ENCODE results near the gene SNCB.
A peak's percentile ranks its signal among the peaks of the same experiment; 100 is the strongest.

SNCB gene

DNA sequence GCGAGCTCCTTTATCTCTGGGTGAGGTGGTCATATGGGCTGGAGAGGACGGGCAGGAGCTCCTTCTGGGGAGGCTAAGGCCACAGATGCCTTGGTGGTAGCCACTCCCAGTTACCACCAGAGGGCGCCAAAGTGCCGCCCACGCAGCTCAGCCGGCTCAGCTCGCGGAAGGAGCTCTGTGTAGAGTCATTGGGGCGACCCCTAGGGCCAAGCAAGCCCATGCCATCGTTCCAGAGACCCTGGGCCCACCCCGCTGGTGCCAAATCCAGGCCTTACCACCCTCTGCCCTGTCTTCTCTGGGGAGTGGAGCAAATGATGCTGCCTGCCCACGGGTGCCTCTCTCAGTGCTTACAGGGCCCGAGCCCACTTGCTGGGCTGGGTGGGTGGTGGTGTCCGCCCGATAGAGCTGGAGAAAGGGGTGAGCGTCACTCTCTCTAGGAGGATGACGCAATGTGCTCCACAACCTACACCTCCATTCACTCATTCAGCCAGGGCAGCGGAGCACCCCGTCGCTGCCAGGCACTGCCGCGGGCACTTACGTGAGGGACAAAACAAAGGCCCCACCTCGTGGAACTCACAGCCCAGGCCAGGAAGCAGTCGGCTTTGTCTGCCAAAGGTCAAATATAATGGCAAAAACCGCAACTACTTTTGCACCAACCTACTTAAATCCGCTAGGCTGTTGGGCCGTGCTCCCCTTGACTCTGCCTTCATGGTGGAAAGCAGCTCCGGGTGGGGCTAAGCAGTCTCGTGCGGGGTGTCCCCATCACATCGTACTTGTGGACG is 30.7 kb upstream of the SNCB start:
- DNase-seq (ENCODE audit: low read depth) = peak; percentile 77

DNA sequence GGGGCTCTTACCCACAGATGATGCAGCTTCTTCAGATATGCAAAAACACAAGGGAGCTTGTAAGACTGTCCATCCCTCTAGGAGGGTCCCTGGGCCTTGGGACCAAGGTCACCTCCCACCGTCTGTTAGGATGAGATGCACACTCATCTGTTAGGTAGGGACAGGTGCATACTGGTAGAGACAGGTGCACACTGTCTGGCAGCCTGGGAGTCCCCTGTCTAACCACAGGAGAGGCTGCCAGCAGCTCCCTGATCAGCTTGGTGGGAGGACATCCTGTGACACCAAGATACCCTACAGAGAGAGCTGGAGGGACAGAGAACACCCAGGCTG is 30.2 kb upstream of the SNCB start:
- DNase-seq (ENCODE audit: low read depth) = no peak

DNA sequence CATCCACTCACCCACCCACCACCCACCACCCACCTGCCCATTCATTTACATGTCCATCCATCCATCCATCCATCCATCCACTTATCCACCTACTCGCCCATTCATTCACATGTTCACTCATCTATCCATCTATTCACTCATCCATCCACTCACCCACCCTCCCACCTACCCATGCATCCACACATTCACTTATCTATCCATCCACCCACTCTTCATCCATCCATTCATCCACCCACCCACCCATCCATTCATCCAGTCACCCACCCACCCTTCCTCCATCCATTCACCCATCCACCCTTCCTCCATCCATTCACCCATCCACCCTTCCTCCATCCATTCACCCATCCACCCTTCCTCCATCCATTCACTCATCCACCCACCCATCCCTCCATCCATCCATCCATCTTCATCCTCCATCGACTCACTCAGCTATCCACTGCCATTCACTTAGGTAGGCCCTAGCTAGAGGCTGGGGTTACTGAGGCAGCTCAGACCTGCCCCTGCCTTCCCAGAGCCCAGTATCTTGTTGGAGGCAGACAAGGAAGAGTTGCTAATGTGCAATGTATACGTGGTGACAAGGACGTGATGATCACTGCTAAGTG is 29.6 kb upstream of the SNCB start:
- DNase-seq (ENCODE audit: low read depth) = no peak

DNA sequence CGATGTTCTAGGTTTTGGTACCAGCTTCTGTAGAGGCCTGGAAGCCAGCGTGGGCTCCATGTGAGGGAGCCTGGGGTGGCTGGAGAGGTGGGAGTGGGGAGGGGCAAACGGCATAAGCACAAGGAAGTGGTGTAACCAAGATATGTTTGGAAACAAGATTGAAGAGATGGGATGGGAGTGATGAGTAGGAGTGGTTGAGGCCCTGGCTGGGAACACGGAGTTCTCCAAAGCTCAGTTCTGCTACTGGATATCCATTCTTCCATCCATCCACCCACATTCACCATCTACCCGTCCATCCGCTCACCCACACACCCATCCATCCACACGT is 29.1 kb upstream of the SNCB start:
- DNase-seq (ENCODE audit: low read depth) = no peak

DNA sequence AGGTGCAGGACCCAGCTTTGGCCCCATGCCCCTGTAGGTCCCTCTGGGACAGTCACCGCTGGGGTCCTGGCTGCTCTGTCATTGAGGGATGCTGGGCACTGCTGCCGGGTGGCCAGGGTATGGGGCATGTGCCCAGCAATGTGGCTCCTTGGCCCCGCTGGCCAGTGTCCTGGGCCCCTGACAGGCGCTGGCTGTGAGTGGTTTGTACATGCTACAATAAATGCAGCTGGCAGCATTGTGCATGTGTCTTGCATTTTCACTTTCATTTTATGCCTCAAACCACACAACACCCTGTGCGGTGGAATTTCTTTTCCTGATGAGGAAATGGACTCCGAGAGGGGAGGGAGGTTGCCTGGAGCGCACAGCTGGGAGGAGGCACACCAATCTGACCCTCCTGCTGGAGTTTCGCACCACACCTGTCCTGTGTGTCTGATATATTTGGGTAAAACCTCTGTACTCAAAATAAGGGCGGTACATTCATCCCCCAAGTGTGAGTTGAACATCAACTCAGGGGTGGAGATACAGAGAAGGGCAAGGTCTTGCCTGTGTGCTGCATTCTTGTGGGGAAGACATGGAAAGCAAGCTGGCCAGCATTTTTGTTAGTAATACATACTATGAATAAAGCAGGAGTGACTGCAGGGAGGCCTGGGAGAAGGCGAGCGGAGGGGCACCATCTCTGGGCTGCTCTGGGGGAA is 28.6 kb upstream of the SNCB start:
- DNase-seq (ENCODE audit: low read depth) = no peak

DNA sequence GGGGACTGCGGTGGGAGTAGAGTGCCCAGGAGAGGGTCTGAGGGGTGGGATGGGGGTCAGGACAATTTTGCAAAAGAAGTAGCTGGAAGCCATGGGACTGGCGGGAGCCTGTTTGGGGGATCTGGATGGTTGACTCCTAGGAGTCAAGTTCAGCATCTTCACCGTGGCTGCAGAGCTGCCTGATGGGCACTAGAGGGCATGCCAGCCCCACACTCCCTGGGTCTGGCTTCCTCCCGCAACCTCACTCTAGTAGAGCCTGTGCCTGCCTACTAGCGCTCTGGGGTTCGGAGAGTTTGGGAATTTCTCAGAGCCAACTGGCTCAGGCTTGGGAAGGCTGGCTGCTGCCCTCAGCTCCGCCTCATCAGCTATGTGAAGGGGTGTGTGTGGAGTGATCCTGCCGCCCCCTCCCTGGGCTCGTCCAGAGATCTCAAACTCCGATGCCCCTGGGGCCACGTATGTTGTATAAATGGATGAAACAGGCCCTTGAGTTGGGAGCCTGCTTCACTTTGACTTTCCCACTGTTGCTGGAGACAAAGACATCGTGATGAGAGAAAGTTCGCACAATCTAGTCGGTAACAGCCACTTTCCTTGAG is 27.8 kb upstream of the SNCB start:
- DNase-seq (ENCODE audit: low read depth) = peak; percentile 77

DNA sequence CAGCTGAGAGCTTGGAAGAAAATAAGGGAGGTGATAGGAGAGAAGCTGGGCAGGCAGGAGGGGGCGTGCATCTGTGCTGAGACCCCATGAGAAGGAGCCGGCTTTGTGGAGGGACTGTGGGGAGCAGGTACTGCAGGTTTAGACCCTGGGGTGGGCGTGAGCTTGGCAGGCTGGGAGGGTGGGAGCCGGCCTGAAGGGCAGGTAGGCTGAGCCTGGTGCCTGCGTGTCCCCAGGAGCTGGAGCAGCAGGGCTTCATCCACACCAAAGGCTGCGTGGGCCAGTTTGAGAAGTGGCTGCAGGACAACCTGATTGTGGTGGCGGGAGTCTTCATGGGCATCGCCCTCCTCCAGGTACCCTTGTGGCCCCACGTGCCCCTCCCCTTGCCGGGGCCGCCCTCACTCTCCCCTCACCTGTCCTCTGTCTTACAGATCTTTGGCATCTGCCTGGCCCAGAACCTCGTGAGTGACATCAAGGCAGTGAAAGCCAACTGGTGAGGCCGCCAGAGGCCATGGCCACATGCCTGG is 26.2 kb upstream of the SNCB start:
- DNase-seq (ENCODE audit: low read depth) = no peak

DNA sequence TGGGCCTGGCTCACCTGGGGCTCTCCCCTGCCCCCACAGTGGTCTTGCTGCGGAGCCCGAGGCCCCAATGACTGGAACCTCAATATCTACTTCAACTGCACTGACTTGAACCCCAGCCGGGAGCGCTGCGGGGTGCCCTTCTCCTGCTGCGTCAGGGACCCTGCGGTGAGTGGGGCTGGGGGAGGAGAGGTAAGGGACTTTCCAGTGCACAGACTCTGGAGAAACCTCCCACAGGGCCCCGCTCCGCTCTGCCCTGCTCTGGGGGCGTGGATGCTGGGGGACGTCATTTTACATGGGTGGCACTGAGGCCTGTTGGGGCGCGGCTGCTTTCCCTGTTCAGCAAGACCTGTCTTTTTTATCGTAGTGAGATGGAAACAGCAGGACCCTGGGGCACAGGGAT is 24.5 kb upstream of the SNCB start:
- no peak for DNase-seq (ENCODE audit: low read depth)

DNA sequence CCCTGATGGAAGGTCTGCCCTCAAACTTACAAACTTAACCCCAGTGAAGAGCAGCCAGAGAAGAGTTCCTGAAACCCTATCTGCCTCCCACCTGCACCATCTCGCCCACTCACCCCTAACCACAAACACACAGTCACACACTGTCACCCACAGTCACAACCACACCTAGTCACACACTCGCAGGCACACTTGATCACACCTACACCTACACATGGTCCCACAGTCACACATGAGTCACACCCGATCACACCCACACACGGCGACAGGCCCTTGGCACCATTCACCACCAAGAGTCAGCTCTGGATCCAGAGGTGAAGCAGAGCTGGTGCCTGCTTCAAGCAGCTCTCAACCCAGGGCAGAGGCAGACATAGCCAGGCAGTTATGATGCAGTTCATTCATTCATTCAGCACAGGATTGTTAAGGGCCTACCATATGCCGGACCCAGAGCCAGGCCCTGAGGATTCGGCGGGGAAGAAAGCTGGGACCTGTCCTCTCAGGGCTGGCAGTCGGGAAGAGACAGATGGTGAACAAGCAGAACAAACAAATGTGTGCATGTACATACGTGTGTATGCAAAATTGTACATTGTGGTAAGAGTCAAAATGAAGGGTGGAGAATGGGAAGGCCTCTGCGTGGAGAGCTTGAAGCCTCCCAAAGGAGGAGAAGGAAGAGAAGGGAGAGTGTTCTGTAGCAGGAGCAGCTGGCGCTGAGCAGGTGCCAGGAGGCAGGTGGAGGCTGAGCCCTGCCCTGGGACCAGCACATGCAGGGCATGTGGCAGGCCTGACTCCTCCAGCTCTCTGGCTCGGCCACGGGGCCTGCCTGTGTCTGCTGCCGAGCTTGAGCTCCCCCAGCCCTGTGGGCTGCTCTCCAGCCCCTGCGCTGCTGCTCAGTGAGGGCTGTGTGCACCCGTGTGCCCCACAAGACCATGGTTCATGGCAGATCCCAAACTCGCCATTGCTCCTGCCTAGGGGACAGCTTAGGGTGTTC is 23.4 kb upstream of the SNCB start:
- DNase-seq (ENCODE audit: low read depth) = peak; percentile 39

DNA sequence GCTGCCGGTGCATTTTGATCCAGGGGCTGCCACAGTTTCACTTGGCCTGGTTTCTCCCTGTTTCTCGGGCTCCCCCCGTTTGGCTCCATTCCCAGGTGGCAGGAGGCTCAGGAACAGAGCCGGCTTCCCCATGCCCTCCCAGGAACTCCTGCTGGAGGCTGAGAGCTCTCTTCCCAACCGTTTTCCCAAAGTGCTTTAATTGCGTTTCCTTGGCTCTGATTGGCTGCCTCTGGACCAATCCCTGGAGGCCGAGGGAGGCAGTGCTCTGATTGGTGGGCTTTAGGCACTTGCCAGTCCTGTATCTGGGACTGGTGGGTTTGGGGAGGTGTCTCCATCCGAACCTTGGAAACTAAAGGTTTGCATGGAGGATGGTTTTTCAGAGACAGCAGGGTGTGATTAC is 21.8 kb upstream of the SNCB start:
- no peak for DNase-seq (ENCODE audit: low read depth)

DNA sequence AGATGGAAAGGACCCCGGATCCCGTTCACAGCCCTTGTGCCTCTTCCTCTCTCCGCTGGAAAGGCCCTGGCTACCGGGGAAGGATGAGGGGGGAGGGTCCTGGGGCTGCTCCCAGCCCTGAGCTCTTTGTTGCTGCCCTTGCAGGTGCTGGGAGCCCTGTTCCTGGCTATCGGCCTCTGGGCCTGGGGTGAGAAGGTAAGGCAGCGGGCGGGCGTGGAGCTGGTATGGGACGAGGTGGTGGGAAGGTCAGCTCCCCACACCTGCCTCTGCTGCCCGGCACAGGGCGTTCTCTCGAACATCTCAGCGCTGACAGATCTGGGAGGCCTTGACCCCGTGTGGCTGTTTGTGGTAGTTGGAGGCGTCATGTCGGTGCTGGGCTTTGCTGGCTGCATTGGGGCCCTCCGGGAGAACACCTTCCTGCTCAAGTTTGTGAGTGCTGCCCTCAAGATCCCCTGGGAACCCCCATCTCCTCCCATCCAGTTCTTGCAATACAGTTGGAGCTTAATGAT is 21.2 kb upstream of the SNCB start:
- no peak for DNase-seq (ENCODE audit: low read depth)

DNA sequence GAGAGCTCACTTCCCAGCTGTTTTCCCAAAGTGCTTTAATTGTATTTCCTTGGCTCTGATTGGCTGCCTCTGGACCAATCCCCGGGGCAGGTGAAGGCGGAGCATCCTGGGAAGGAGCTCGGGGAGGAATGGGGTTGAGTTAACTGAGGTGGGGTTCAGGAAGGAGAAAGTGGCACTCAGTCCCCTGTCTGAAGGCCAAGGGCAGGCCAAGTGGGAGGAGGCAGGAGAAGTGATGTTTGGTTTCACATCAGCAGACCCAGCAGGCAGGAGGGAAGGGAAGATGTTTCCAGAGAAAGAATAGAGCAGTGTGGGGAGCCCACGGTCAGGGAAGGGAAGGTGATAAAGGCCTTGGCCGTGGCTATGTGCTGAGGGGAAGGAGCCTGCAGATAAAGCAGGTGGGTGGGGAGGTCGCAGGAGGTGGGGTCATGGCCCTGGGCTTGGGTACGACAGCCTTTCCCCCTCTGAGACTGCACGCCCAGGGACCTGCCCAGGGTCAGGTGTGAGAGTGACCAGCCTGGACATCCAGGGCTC is 20.1 kb upstream of the SNCB start:
- no peak for DNase-seq (ENCODE audit: low read depth)

DNA sequence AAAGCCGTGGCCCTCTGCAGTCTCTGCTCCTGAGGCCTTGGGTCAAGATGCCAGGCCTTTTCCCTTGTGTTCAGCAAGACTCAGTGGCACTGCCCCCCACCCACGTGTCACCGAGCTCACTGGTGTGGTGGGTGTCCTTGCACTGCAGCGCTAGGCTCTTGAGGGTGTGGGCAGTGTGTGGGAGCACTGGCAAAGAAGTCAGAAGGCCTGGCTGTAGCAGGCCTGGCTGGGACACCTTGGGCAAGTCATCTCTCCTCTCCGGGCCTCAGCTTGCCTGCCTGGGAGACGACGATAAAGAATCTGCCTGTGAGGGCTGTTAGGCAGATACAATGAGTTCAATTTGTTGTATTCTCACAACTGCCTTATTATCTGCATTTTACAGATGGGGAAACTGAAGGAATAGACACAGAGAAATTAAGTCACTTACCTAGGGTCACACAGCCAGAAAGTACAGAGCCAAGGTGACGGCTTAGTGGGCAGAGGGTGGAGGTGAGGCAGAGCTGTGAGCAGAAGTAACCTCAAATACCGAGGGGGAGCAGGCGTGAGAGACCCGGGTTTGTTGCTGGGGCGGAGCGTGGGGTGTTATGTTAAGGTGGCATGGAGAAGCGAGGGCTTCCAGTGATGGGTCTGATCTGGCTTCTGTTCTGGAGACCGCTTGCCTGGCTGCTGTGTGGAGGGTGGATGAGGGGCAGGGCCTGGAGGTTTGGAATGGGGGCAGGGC is 18.3 kb upstream of the SNCB start:
- no peak for DNase-seq (ENCODE audit: low read depth)

DNA sequence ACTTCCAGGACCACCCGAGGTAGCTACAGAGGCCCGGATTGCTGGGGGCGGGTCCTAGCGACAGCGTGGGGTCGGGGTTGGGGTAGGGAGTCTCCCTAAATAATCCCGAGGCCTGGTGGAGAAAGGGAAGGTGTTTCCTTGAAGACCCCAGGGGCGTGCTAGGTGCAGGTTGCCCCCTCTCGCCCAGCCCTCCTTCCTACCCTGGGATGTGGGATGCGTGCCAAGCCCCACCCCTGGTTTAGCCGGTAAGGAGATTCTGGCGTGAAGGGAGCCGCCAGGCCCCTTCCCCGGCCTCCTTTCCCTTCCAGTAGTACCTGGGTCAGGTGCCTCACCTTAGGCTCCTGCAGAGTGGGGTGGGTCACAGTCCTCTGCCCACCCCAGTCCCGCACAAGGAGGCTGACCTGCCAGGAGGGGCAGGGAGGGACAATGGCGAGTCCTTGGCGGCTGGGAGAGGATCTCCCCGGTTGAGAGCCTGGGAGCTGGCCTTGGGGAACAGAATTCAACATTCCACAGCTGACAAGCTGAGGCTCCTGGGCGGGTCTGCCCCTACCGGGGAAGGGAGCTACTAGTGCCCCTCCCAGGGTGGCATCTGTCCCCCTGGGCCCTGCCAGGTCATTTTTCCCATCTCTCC is 17.6 kb upstream of the SNCB start:
- DNase-seq (ENCODE audit: low read depth) = peak; percentile 50

DNA sequence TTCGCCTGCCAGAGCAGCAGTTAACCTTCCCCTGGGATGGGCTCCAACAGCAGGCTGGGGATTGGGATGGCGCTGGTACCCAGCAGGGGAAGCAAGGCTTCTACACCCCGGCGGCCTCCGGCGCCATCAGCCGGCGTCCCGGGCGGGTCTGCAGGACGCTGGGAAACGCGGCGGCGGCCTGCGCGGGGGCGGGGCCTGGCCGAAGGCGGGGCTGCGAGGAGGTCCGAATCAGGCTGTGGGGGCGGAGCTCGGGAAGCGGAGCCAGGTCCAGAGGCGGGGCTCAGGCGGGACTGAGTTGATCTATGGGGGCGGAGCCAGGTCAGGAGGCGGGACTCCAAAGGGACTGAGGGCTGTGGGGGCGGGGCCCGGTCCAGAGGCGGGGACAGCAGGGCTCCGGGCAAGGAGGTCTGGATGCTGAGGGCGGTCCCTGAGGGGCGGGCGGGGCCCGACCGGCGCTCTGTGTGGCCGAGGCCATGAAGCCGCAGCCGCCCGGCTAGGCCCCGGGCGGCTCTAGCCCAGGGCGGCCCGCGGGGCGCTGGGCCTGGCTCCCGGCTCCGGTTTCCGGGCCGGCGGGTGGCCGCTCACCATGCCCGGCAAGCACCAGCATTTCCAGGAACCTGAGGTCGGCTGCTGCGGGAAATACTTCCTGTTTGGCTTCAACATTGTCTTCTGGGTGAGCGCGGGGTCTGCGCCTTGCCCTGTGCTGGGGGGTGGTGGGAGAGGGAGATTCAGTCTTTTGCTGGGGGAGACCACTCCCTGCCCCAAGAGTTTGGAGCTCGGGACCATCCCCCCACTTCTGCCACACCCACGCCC is 16.9 kb upstream of the SNCB start, which contains the start of gene TSPAN17:
TSS of gene TSPAN17 (plus strand) at position 455 of the 813 bp plus-strand sequence. CDS start at position 587, 132 bp downstream.
- DNase-seq (ENCODE audit: low read depth) = peak; percentile 100

DNA sequence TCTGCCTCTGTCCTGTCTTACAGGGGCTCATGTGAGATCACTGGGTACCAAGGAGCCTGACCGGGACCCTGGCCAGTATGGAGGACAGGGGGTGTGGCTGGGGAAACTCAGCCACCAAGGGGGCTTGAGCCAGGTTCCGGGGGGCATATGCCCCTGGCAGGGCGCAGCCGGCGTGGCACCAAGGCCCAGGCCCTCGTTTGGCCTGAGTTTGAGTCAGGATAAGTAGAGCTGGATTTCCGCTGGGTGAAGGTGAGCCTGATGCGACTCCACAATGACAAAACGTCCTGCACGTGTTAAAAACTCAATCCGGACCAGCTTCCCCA is 16.3 kb upstream of the SNCB start:
- no peak for DNase-seq (ENCODE audit: low read depth)

DNA sequence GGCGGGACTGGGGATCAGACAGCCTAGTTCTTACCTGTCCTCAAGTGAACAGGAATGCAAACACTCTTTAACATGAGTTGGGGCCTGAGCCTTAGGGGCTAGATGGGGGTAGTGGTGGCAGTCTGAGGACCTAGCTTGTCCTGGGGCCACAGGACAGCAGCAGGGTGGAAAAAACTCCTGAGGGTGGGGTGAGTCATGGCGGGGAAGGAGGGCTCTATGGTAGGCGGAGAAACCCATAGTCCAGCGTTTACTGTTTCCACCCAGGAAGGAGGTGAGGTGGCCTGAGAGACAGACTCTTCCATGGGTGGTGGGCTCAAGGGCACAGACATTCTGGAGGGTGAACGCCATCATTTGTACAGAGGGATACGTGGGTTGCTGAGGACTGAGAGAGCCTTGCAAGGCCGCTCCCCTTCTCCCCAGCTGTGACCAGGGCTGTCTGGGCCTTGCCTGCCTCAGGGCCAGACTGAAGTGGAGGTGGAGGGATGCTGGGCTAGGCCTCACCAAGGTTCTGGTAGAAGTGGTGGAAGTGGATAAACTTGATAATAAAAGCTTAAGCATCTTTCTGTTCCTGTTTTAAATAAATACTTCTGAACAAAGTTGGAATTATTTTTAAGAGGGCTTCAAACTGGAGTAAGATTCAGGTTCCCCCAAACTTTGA is 15.8 kb upstream of the SNCB start:
- DNase-seq (ENCODE audit: low read depth) = peak; percentile 33

DNA sequence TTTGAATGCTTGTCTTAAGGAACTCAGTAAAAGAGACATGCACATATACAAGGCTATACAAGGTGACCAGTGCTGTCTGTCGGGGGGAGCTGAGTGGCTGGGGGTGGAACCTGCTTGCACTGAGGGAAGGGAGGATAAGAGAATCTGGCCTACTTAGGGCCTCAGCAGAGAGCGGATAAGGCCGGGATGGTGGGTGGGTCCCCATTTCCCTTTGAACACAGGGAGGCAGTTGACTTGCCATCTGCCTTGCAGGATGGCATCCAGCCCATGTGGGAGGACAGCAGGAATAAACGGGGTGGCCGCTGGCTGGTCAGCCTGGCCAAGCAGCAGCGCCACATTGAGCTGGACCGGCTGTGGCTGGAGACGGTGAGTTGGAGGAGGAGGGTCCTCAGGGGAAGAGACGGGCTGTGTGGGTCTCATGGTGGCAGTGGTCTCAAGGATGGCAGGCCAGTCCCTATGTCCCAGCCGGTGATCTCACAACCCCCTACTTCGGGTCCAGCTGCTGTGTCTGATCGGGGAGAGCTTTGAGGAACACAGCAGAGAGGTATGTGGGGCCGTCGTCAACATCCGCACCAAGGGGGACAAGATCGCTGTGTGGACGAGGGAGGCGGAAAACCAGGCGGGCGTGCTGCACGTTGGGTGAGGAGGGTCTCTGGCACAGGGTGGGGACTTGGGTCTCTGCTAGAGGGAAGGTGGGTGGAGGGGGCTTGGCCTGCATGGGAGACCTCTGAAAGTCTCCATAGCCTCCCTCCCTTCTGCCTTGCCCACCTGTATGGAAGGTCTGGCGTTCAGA is 14.7 kb upstream of the SNCB start:
- no peak for DNase-seq (ENCODE audit: low read depth)
